Liver (tissue), 3 donors: ENCODE measurements around the gene EN2.

Experiments used
- EGR1 ChIP-seq, 2 donors: IDR thresholded peaks; 2 replicates each; pipeline ENCODE4 v1.6.1; 2016 to 2018; ENCODE audit warnings: antibody characterized with exemption in 2 of 2, low read depth in 2 of 2
- JUND ChIP-seq, 2 donors: IDR thresholded peaks; 2 replicates each; pipeline ENCODE4 v1.6.1; 2016; ENCODE audit warnings: antibody characterized with exemption in 2 of 2
- RAD21 ChIP-seq, 2 donors: IDR thresholded peaks; 2 replicates each; pipeline ENCODE4 v1.6.1; 2016; ENCODE audit warnings: antibody characterized with exemption in 2 of 2, mild to moderate bottlenecking in 2 of 2
- REST ChIP-seq: IDR thresholded peaks from 2 replicates; pipeline ENCODE4 v1.6.1; 2016; ENCODE audit warnings: antibody characterized with exemption, mild to moderate bottlenecking
- SP1 ChIP-seq: IDR thresholded peaks from 2 replicates; pipeline ENCODE4 v1.6.1; 2018; ENCODE audit warnings: antibody characterized with exemption, mild to moderate bottlenecking
- TAF1 ChIP-seq: conservative IDR thresholded peaks from 2 replicates; pipeline ENCODE4 v1.6.1; 2016; ENCODE audit warnings: antibody characterized with exemption, mild to moderate bottlenecking
- YY1 ChIP-seq: IDR thresholded peaks from 2 replicates; pipeline ENCODE4 v1.6.1; 2016; ENCODE audit warnings: antibody characterized with exemption, mild to moderate bottlenecking
- ZBTB33 ChIP-seq: IDR thresholded peaks from 2 replicates; pipeline ENCODE4 v1.6.1; 2016; ENCODE audit warnings: antibody characterized with exemption
- TF ChIP-seq, protein P1 (sequence below): fragments of 150-350 bp; IDR thresholded peaks from 2 replicates; pipeline ENCODE4 v1.5.1; 2017; ENCODE audit warnings: improper control_type of control experiment, low read depth, low read length; ENCODE audit not compliant: missing input control
- TF ChIP-seq, protein P2 (sequence below): IDR thresholded peaks from 2 replicates; pipeline ENCODE4 v1.6.1; 2016; ENCODE audit warnings: antibody characterized with exemption
- TF ChIP-seq, protein P3 (sequence below): IDR thresholded peaks from 2 replicates; pipeline ENCODE4 v1.6.1; 2016; ENCODE audit warnings: antibody characterized with exemption
- donor health status: healthy.
- donor health status: healthy.

DNA sequence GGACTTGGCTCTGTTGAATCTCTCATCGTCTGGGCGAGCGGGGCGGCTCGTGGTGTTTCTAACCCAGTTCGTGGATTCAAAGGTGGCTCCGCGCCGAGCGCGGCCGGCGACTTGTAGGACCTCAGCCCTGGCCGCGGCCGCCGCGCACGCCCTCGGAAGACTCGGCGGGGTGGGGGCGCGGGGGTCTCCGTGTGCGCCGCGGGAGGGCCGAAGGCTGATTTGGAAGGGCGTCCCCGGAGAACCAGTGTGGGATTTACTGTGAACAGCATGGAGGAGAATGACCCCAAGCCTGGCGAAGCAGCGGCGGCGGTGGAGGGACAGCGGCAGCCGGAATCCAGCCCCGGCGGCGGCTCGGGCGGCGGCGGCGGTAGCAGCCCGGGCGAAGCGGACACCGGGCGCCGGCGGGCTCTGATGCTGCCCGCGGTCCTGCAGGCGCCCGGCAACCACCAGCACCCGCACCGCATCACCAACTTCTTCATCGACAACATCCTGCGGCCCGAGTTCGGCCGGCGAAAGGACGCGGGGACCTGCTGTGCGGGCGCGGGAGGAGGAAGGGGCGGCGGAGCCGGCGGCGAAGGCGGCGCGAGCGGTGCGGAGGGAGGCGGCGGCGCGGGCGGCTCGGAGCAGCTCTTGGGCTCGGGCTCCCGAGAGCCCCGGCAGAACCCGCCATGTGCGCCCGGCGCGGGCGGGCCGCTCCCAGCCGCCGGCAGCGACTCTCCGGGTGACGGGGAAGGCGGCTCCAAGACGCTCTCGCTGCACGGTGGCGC, at the start of gene EN2:
- TF ChIP-seq, protein P1, sequence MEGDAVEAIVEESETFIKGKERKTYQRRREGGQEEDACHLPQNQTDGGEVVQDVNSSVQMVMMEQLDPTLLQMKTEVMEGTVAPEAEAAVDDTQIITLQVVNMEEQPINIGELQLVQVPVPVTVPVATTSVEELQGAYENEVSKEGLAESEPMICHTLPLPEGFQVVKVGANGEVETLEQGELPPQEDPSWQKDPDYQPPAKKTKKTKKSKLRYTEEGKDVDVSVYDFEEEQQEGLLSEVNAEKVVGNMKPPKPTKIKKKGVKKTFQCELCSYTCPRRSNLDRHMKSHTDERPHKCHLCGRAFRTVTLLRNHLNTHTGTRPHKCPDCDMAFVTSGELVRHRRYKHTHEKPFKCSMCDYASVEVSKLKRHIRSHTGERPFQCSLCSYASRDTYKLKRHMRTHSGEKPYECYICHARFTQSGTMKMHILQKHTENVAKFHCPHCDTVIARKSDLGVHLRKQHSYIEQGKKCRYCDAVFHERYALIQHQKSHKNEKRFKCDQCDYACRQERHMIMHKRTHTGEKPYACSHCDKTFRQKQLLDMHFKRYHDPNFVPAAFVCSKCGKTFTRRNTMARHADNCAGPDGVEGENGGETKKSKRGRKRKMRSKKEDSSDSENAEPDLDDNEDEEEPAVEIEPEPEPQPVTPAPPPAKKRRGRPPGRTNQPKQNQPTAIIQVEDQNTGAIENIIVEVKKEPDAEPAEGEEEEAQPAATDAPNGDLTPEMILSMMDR, result no peak
- no peak for TF ChIP-seq SP1
- TF ChIP-seq, protein P2, sequence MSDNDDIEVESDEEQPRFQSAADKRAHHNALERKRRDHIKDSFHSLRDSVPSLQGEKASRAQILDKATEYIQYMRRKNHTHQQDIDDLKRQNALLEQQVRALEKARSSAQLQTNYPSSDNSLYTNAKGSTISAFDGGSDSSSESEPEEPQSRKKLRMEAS, result no peak
- no peak for TF ChIP-seq TAF1
- no peak for TF ChIP-seq JUND (IDR thresholded peaks at IDR 0.05)
- no peak for TF ChIP-seq REST
- TF ChIP-seq RAD21 (IDR thresholded peaks at IDR 0.05), result no peak
- no peak for TF ChIP-seq EGR1 (IDR thresholded peaks at IDR 0.05; ENCODE audit: low read depth in 2 of 2)
- no peak for TF ChIP-seq ZBTB33
- no peak for TF ChIP-seq YY1
- TF ChIP-seq, protein P3, sequence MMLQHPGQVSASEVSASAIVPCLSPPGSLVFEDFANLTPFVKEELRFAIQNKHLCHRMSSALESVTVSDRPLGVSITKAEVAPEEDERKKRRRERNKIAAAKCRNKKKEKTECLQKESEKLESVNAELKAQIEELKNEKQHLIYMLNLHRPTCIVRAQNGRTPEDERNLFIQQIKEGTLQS, result no peak
